GM12878 (cell line): ENCODE data around the gene KDM4C. TPM values are rescaled to one million over a fixed set of nuclear protein-coding genes. Genes with fewer than 3 reads are reported as not detected.

Source experiments
- ATAC-seq: fragments of 200-7000 bp; cut with Tn5 transposase; 3 replicates; pipeline ENCODE4 v1.9.1; 2020; ENCODE audit warnings: mild to moderate bottlenecking, moderate library complexity
- BruUV-seq: library from RNA; stranded (reverse); fragments of 400-500 nt; replicated peaks from 2 replicates; lab custom pipeline; 2021; lab: Mats Ljungman, UMichigan
- CTCF ChIA-PET: fragments of 300-600 bp; sonication (Branson Sonifier 250); formaldehyde crosslinking; extraction: SDS; loops from one replicate; lab custom pipeline; 2021; ENCODE audit warnings: inconsistent platforms; lab: Yijun Ruan, JAX
- POLR2A ChIA-PET: fragments of 350-600 bp; formaldehyde crosslinking; extraction: SDS; loops from one replicate; lab custom pipeline; 2021; ENCODE audit warnings: inconsistent platforms; lab: Charles Lee
- RAD21 ChIA-PET: fragments of 300-600 bp; sonication (Branson Sonifier 250); formaldehyde crosslinking; loops from one replicate; lab custom pipeline; 2023; ENCODE audit warnings: antibody characterized with exemption; ENCODE audit not compliant: unreplicated experiment; lab: Charles Lee
- SMC1A ChIA-PET: fragments of 300-600 bp; sonication (Branson Sonifier 250); formaldehyde crosslinking; loops from one replicate; lab custom pipeline; 2023; ENCODE audit not compliant: unreplicated experiment, uncharacterized antibody; lab: Charles Lee
- DNase-seq: peaks from one replicate; pipeline ENCODE4 v3.0.0-alpha.2; 2011; ENCODE audit warnings: low read depth, low spot score
- FAIRE-seq: peaks from 3 replicates; lab custom pipeline; 2011; peaks lifted over from hg19 to GRCh38; lab: Jason Lieb, UNC
- H2AFZ ChIP-seq: 2 replicates; pipeline ENCODE4 v1.6.0; 2011; ENCODE audit warnings: low read depth, low read length, control low read depth; ENCODE audit not compliant: control insufficient read depth
- H3K27ac ChIP-seq: 2 replicates; pipeline ENCODE4 v1.5.1; 2011; ENCODE audit warnings: control low read depth; ENCODE audit not compliant: control insufficient read depth, insufficient read depth
- H3K27me3 ChIP-seq, 2 experiments: replicated peaks in 1 of 2; 2 replicates each; pipeline versions ENCODE4 v1.6.0 to v1.6.1; 2011; ENCODE audit warnings: low read length in 1 of 2; ENCODE audit not compliant: control insufficient read depth in 2 of 2, insufficient read depth in 2 of 2
- H3K36me3 ChIP-seq, 2 experiments: 2 replicates each; pipeline ENCODE4 v1.5.1; 2011; ENCODE audit warnings: low read length in 1 of 2; ENCODE audit not compliant: control insufficient read depth in 2 of 2, insufficient read depth in 2 of 2
- H3K4me1 ChIP-seq: 2 replicates; pipeline ENCODE4 v1.6.1; 2011; ENCODE audit warnings: mild to moderate bottlenecking, low read length, moderate library complexity, mixed read lengths; ENCODE audit not compliant: control insufficient read depth, insufficient read depth
- H3K4me2 ChIP-seq: 2 replicates; pipeline ENCODE4 v1.6.0; 2011; ENCODE audit warnings: control low read depth; ENCODE audit not compliant: control insufficient read depth, insufficient read depth
- H3K4me3 ChIP-seq: fragments of 200-600 bp; sonication (generic); 2 replicates; pipeline ENCODE4 v1.5.1; 2016
- H3K79me2 ChIP-seq: 2 replicates; pipeline ENCODE4 v1.6.0; 2011; ENCODE audit warnings: low read length; ENCODE audit not compliant: control insufficient read depth, insufficient read depth
- H3K9ac ChIP-seq: 2 replicates; pipeline ENCODE4 v1.8.0; 2011; ENCODE audit warnings: low read length, control low read depth, mixed read lengths; ENCODE audit not compliant: control insufficient read depth, insufficient read depth
- H3K9me3 ChIP-seq: replicated peaks from 3 replicates; pipeline ENCODE4 v1.5.1; 2011; ENCODE audit warnings: mild to moderate bottlenecking, low read length; ENCODE audit not compliant: control insufficient read depth, insufficient read depth
- H4K20me1 ChIP-seq: 2 replicates; pipeline ENCODE4 v1.6.0; 2011; ENCODE audit not compliant: control insufficient read depth, insufficient read depth
- JUNB ChIP-seq: IDR thresholded peaks from 2 replicates; pipeline ENCODE4 v1.6.1; 2016; ENCODE audit warnings: antibody characterized with exemption, mild to moderate bottlenecking
- NR2C1 ChIP-seq: fragments of 450-650 bp; IDR thresholded peaks from 2 replicates; pipeline ENCODE4 v1.6.1; 2017; ENCODE audit warnings: antibody characterized with exemption, mild to moderate bottlenecking, moderate library complexity
- NRF1 ChIP-seq: conservative IDR thresholded peaks from 2 replicates; pipeline ENCODE4 v1.6.1; 2011; ENCODE audit warnings: mild to moderate bottlenecking, low read depth, low read length, improper control_type of control experiment
- POLR2AphosphoS5 ChIP-seq: IDR thresholded peaks from 2 replicates; pipeline ENCODE4 v1.6.1; 2011; ENCODE audit warnings: mild to moderate bottlenecking, low read length, inconsistent platforms
- WGBS: methylation state at CpG from one replicate; pipeline ENCODE4 v1.1.6; 2016; ENCODE audit warnings: low lambda C conversion rate; ENCODE audit not compliant: insufficient replicate concordance, insufficient coverage; ENCODE audit errors: missing lambda C conversion rate; 5-methylcytosine and 5-hydroxymethylcytosine counted together
- in situ Hi-C: fragments of 300-500 bp; cut with MboI; formaldehyde crosslinking; loops from 9 replicates; pipeline ENCODE4 v1.14.3; 2018; ENCODE audit warnings: mixed read lengths
- intact Hi-C: fragments of 100-400 bp; cut with micrococcal nuclease; formaldehyde crosslinking; loops from one replicate; pipeline ENCODE4 v1.14.2; 2022; ENCODE audit not compliant: unreplicated experiment
- polyA plus RNA-seq, 11 experiments: library from polyadenylated mRNA; depleted of rRNA in 4 of 11; unstranded in 6 of 11; stranded (reverse) in 5 of 11; fragments of >200 nt; fragmentation: Nextera tagmentation in 4 of 11; fragmentation: Illumina TruSeq in 1 of 11; extraction: Ambion mirVana in 4 of 11; extraction: Trizol in 1 of 11; gene quantifications; 1 replicate in 1 of 11; 2 replicates in 10 of 11; pipeline versions ENCODE4 v1.2.1 to v1.2.3, GENCODE V29; 2011 to 2016; ENCODE audit warnings: inconsistent platforms in 2 of 11, missing spikeins in 2 of 11, low read depth in 1 of 11
- total RNA-seq, 4 experiments: library from RNA; depleted of rRNA in 3 of 4; stranded (reverse); fragments of >200 nt in 3 of 4; fragmentation: Illumina TruSeq in 1 of 4; extraction: Trizol in 1 of 4; gene quantifications; 2 replicates each; pipeline versions ENCODE4 v1.2.1 to v1.2.3, GENCODE V29; 2013 to 2021
- TF ChIP-seq, protein P1 (sequence below): IDR thresholded peaks from 2 replicates; pipeline ENCODE4 v1.6.1; 2012; ENCODE audit warnings: mild to moderate bottlenecking, low read depth, low read length
- TF ChIP-seq, protein P2 (sequence below): IDR thresholded peaks from 2 replicates; pipeline ENCODE4 v1.6.1; 2012; ENCODE audit warnings: improper control_type of control experiment, low read depth, low read length; ENCODE audit not compliant: insufficient replicate concordance

KDM4C gene
- total and polyA plus RNA-seq, 10 of the 15 experiments (the other 5 are each of a cell fraction or from before 2014, with no cell fraction given): 6.8 to 41.2 (median 20.1) TPM

DNA sequence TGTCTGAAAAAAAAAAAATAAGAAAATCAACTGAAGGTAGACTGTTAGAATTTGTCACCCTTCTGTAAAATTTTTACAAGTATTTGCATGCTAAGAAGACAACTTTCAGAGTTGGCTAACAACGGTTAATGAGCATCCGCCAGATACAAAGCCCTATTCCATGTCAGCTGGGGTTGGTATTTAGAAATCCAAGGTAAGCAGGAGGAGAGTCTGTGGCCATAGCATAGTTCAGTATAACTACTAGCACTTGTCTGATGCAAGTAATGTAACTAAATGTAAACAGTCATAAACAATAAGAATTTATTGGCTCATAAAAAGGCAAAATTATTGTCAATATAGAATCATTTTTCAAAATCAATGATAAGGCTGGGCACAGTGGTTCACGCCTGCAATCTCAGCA is 45.7 kb upstream of the KDM4C start:
- Histone ChIP-seq H3K27me3 (no peaks in the 10 kb centered on the region), H2AFZ (no peak overlapping the region), H3K4me3 (no peak overlapping the region), H3K4me1 (peaks cover 7% of the 10 kb centered on the region), H3K4me2 (no peak overlapping the region), H4K20me1 (no peaks in the 10 kb centered on the region), H3K9me3 (peaks cover 2% of the 10 kb centered on the region; the same call in 1 of the 3 replicates), H3K27ac (no peak overlapping the region), H3K36me3 (no peaks in the 10 kb centered on the region), H3K9ac (no peak overlapping the region), H3K79me2 (peaks cover 4% of the 10 kb centered on the region)
- no TSS peak for BruUV-seq
- intact Hi-C loops (no loop called here), in situ Hi-C loops (no loop called here)
- FAIRE-seq (no peak), ATAC-seq (no peak), DNase-seq (no peak)
- ChIA-PET POLR2A (no interaction called here), CTCF (no interaction called here), RAD21 (interaction anchor here (1.2 kb wide), 1 partner anchor 20 kb away, joined by 3 read pairs; no protein-coding TSS in a partner anchor), SMC1A (interaction anchor here (1.1 kb wide), 1 partner anchor 11 kb away, joined by 3 read pairs; no protein-coding TSS in a partner anchor)
- WGBS: 78% methylated on average over 3 of the region's 3 CpGs
- TF ChIP-seq JUNB: no peak
- TF ChIP-seq, protein P1, sequence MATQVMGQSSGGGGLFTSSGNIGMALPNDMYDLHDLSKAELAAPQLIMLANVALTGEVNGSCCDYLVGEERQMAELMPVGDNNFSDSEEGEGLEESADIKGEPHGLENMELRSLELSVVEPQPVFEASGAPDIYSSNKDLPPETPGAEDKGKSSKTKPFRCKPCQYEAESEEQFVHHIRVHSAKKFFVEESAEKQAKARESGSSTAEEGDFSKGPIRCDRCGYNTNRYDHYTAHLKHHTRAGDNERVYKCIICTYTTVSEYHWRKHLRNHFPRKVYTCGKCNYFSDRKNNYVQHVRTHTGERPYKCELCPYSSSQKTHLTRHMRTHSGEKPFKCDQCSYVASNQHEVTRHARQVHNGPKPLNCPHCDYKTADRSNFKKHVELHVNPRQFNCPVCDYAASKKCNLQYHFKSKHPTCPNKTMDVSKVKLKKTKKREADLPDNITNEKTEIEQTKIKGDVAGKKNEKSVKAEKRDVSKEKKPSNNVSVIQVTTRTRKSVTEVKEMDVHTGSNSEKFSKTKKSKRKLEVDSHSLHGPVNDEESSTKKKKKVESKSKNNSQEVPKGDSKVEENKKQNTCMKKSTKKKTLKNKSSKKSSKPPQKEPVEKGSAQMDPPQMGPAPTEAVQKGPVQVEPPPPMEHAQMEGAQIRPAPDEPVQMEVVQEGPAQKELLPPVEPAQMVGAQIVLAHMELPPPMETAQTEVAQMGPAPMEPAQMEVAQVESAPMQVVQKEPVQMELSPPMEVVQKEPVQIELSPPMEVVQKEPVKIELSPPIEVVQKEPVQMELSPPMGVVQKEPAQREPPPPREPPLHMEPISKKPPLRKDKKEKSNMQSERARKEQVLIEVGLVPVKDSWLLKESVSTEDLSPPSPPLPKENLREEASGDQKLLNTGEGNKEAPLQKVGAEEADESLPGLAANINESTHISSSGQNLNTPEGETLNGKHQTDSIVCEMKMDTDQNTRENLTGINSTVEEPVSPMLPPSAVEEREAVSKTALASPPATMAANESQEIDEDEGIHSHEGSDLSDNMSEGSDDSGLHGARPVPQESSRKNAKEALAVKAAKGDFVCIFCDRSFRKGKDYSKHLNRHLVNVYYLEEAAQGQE: no peak
- TF ChIP-seq POLR2AphosphoS5: no peak
- TF ChIP-seq NRF1: no peak
- no peak for TF ChIP-seq NR2C1
- TF ChIP-seq, protein P2, sequence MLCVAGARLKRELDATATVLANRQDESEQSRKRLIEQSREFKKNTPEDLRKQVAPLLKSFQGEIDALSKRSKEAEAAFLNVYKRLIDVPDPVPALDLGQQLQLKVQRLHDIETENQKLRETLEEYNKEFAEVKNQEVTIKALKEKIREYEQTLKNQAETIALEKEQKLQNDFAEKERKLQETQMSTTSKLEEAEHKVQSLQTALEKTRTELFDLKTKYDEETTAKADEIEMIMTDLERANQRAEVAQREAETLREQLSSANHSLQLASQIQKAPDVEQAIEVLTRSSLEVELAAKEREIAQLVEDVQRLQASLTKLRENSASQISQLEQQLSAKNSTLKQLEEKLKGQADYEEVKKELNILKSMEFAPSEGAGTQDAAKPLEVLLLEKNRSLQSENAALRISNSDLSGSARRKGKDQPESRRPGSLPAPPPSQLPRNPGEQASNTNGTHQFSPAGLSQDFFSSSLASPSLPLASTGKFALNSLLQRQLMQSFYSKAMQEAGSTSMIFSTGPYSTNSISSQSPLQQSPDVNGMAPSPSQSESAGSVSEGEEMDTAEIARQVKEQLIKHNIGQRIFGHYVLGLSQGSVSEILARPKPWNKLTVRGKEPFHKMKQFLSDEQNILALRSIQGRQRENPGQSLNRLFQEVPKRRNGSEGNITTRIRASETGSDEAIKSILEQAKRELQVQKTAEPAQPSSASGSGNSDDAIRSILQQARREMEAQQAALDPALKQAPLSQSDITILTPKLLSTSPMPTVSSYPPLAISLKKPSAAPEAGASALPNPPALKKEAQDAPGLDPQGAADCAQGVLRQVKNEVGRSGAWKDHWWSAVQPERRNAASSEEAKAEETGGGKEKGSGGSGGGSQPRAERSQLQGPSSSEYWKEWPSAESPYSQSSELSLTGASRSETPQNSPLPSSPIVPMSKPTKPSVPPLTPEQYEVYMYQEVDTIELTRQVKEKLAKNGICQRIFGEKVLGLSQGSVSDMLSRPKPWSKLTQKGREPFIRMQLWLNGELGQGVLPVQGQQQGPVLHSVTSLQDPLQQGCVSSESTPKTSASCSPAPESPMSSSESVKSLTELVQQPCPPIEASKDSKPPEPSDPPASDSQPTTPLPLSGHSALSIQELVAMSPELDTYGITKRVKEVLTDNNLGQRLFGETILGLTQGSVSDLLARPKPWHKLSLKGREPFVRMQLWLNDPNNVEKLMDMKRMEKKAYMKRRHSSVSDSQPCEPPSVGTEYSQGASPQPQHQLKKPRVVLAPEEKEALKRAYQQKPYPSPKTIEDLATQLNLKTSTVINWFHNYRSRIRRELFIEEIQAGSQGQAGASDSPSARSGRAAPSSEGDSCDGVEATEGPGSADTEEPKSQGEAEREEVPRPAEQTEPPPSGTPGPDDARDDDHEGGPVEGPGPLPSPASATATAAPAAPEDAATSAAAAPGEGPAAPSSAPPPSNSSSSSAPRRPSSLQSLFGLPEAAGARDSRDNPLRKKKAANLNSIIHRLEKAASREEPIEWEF: no peak
